Testis (tissue), 3 donors: Measurements from ENCODE around the gene NR5A1. TPM values are rescaled to one million over a fixed set of nuclear protein-coding genes. Genes with fewer than 3 reads are reported as not detected.

ENCODE experiments used
- DNase-seq: peaks from one replicate; pipeline ENCODE4 v3.0.0-alpha.2; 2019
- H3K27ac ChIP-seq, 2 donors: fragments of 200-600 bp; sonication (generic); one replicate each; pipeline ENCODE4 v1.5.1; 2019
- H3K27me3 ChIP-seq: fragments of 200-600 bp; sonication (generic); one replicate; pipeline ENCODE4 v1.5.1; 2019
- H3K36me3 ChIP-seq: fragments of 200-600 bp; sonication (generic); one replicate; pipeline ENCODE4 v1.5.1; 2017; ENCODE audit warnings: low read depth; ENCODE audit errors: missing control alignments
- H3K4me1 ChIP-seq: fragments of 200-600 bp; sonication (generic); one replicate; pipeline ENCODE4 v1.5.1; 2019
- H3K4me3 ChIP-seq, 2 donors: fragments of 200-600 bp; sonication (generic); one replicate each; pipeline ENCODE4 v1.5.1; 2017 to 2019
- H3K9me3 ChIP-seq: fragments of 200-600 bp; sonication (generic); one replicate; pipeline ENCODE4 v1.5.1; 2017
- POLR2A ChIP-seq: fragments of 450-650 bp; IDR thresholded peaks from one replicate; pipeline ENCODE4 v1.6.1; 2017; ENCODE audit warnings: antibody characterized with exemption, mild to moderate bottlenecking, moderate library complexity
- WGBS, 2 donors: methylation state at CpG; one replicate each; pipeline ENCODE4 v1.1.5; 2018; 5-methylcytosine and 5-hydroxymethylcytosine counted together
- intact Hi-C: fragments of 100-400 bp; cut with DNase I; formaldehyde crosslinking; loops from one replicate; pipeline ENCODE4 v1.15.1; 2023; ENCODE audit warnings: low total_unique reads
- polyA plus RNA-seq: library from polyadenylated mRNA; stranded (reverse); fragments of 350-450 nt; fragmentation: Illumina TruSeq; extraction: RNeasy Lipid Tissue Mini Kit (QIAGEN cat#74804); gene quantifications from one replicate; pipeline ENCODE4 v1.2.3, GENCODE V29; 2014; ENCODE audit warnings: low read depth, low replicate concordance; ENCODE audit not compliant: insufficient read depth
- total RNA-seq, 2 donors: library from RNA; depleted of rRNA; stranded (reverse); fragments of >200 nt; gene quantifications; one replicate each; pipeline ENCODE4 v1.2.3, GENCODE V29; 2016
- TF ChIP-seq, protein P1 (sequence below), 3 experiments: fragments of 450-650 bp in 2 of 3; fragments of 200-600 bp in 1 of 3; sonication (generic) in 1 of 3; IDR thresholded peaks; one replicate each; pipeline ENCODE4 v1.5.1; 2016 to 2019; ENCODE audit warnings: antibody characterized with exemption in 3 of 3, mild to moderate bottlenecking in 2 of 3, moderate library complexity in 1 of 3

Gene NR5A1
- total and polyA plus RNA-seq, 3 donors from 2014 or later, result 28.7 to 65.2 (median 43.5) TPM

DNA sequence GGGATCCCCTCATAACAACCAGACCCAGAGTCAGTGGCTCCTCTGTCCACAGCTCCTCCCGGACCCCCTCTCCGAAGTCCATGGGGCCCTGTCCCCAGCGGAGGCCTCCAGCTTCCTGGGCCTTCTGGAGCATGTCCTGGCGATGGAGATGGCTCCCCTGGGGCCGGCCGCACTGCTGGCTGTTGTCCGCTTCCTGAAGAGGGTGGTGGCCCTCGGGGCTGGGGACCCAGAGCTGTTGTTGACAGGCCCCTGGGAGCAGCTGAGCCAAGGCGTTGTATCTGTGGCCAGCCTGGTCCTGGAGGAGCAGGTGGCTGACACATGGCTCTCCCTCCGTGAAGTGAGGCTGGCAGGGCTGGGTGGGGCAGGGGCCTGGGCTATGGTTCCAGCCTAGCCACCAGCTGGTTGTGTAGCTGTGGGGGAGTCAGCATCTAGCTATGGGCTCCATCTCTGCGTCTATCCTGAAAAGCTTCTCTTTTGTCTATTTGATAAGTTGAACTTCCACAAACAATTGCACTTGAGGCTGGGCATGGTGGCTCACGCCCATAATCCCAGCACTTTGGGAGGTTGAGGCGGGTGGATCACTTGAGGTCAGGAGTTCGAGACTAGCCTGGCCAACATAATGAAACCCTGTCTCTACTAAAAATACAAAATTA, 52.3 kb downstream of the NR5A1 start:
- DNase-seq, result no peak
- TF ChIP-seq POLR2A, result no peak
- TF ChIP-seq, protein P1, sequence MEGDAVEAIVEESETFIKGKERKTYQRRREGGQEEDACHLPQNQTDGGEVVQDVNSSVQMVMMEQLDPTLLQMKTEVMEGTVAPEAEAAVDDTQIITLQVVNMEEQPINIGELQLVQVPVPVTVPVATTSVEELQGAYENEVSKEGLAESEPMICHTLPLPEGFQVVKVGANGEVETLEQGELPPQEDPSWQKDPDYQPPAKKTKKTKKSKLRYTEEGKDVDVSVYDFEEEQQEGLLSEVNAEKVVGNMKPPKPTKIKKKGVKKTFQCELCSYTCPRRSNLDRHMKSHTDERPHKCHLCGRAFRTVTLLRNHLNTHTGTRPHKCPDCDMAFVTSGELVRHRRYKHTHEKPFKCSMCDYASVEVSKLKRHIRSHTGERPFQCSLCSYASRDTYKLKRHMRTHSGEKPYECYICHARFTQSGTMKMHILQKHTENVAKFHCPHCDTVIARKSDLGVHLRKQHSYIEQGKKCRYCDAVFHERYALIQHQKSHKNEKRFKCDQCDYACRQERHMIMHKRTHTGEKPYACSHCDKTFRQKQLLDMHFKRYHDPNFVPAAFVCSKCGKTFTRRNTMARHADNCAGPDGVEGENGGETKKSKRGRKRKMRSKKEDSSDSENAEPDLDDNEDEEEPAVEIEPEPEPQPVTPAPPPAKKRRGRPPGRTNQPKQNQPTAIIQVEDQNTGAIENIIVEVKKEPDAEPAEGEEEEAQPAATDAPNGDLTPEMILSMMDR (IDR thresholded peaks at IDR 0.05), result no peak
- no peak overlapping the region for H3K4me3 ChIP-seq
- 87 to 92% methylated on average over 10 to 14 of the region's 14 CpGs for WGBS, 2 donors
- H3K36me3 ChIP-seq, result no peaks in the 10 kb centered on the region
- peaks cover 10% of the 10 kb centered on the region for H3K4me1 ChIP-seq
- H3K9me3 ChIP-seq, result no peaks in the 10 kb centered on the region
- no peak overlapping the region for H3K27ac ChIP-seq
- H3K27me3 ChIP-seq, result no peaks in the 10 kb centered on the region
- intact Hi-C loops, result no loop called here

DNA sequence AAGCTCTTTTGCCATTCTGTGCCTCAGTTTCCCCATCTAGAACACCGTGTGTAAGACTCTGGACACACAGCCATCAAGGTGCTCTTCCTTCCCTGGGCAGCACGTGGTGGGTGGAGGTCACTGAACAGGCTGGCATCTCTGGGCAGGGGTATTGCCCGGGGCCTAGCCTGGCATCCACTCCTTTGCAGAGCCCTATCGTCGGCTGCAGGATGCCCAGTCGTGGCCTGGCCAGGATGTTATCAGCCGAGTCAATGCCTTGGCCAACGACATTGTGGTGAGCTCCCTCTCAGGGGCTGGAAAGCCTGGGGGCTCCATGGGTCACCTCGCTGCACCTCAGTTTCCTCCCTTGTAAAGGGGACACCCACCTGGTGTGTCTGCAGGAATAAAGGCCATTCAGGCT, 52.9 kb downstream of the NR5A1 start:
- DNase-seq, result no peak
- no peak overlapping the region for H3K4me3 ChIP-seq
- TF ChIP-seq POLR2A, result no peak
- TF ChIP-seq, protein P1 (IDR thresholded peaks at IDR 0.05), result no peak
- H3K9me3 ChIP-seq, result no peaks in the 10 kb centered on the region
- H3K27me3 ChIP-seq, result no peaks in the 10 kb centered on the region
- H3K27ac ChIP-seq, result no peak overlapping the region
- no peaks in the 10 kb centered on the region for H3K36me3 ChIP-seq
- 77 to 91% methylated on average over 4 to 9 of the region's 9 CpGs for WGBS, 2 donors
- peaks cover 10% of the 10 kb centered on the region for H3K4me1 ChIP-seq
- intact Hi-C loops, result no loop called here

DNA sequence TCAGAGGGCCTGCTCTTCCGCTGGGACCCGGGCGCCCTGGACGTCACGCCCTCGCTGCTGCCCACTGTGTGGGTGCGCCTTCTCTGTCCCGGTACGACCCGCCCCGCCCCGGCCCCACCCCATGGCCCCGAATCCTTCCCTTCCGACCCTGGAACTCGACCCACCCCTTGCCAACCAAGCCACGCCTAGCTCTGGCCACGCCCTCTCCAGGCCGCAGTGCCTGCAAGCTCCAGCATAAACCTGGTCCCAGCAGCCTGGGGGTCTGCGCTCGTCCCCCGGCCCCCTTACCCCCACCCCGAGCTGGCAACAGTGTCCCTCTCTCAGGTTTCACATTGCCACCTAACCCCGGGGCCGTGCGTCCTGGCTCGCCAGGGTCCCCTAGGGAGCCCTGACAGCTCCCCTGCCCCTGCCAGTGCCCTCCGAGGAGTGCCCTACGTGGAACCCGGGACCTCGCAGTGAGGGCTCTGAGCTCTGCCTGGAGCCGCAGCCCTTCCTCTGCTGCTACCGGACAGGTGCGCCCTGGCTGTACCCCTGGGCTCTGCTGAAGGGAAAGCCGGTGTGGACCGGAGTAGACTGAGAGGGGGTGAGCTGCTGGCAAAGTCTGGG, 53.5 kb downstream of the NR5A1 start:
- WGBS, 2 donors, result 23 to 39% methylated on average over 8 to 35 of the region's 35 CpGs
- Histone ChIP-seq H3K36me3 (no peaks in the 10 kb centered on the region), H3K27ac (no peak overlapping the region), H3K9me3 (no peaks in the 10 kb centered on the region), H3K4me1 (peaks cover 10% of the 10 kb centered on the region), H3K27me3 (no peaks in the 10 kb centered on the region), H3K4me3 (peak overlapping the region; percentile 15 to 26)
- TF ChIP-seq POLR2A, result no peak
- TF ChIP-seq, protein P1 (IDR thresholded peaks at IDR 0.05), result no peak
- intact Hi-C loops, result no loop called here
- DNase-seq, result no peak

DNA sequence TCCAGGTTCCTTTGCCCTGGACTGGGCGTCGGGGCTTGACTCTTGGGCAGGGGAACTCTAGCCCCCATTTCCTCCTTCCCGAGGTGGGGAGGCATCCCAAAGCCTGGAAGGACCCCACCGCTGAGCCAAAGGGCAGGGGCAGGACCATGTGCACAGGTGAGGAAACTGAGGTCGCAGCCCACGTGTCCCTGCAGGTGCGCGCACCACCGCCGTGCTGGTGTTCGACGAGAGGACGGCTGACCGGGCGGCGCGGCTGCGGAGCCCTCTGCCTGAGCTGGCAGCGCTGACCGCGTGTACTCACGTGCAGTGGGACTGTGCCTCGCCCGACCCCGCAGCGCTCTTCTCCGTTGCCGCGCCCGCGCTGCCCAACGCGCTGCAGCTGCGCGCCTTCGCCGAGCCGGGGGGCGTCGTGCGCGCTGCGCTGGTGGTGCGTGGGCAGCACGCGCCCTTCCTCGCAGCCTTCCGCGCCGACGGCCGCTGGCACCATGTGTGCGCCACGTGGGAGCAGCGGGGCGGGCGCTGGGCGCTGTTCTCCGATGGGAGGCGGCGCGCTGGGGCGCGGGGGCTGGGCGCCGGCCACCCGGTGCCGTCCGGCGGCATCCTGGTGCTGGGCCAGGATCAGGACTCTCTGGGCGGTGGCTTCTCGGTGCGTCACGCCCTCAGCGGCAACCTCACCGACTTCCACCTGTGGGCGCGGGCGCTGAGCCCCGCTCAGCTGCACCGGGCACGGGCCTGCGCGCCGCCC, 54.2 kb downstream of the NR5A1 start:
- no peak for TF ChIP-seq POLR2A
- TF ChIP-seq, protein P1 (IDR thresholded peaks at IDR 0.05), result no peak
- Histone ChIP-seq H3K27ac (no peak overlapping the region), H3K4me1 (peaks cover 11% of the 10 kb centered on the region), H3K27me3 (no peaks in the 10 kb centered on the region), H3K4me3 (peak overlapping the region; percentile 15 to 26), H3K9me3 (no peaks in the 10 kb centered on the region), H3K36me3 (no peaks in the 10 kb centered on the region)
- no peak for DNase-seq
- 27 to 32% methylated on average over 3 to 54 of the region's 85 CpGs for WGBS, 2 donors
- intact Hi-C loops, result no loop called here
